Activated CD4-positive, alpha-beta T cell treated with anti-CD3 and anti-CD28 coated beads, Interleukin-10, Interleukin-2, amounts not matched to agents 100 ng/mL and 50 ng/mL, durations not matched to agents 16 hours and 8 hours (primary cell): ENCODE results near the gene FZR1.
"Not testable (repeated sequence)": the region's sequence is repeated elsewhere in the genome, so short reads cannot be mapped to it uniquely, and the experiment has no call there.

Experiments
- DNase-seq: peaks from one replicate; pipeline ENCODE4 v3.0.0-alpha.2; 2020

Gene FZR1

GRCh38 chr19:3576696-3577443 is 70.8 kb downstream of the FZR1 start:
- DNase-seq, result no peak

GRCh38 chr19:3577723-3578344 is 71.7 kb downstream of the FZR1 start:
- no peak for DNase-seq

GRCh38 chr19:3578390-3578789 is 72.3 kb downstream of the FZR1 start:
- no peak for DNase-seq

GRCh38 chr19:3580156-3580934 is 74.2 kb downstream of the FZR1 start:
- DNase-seq, result no peak

GRCh38 chr19:3581792-3582191 is 75.7 kb downstream of the FZR1 start:
- not testable (repeated sequence) for DNase-seq

GRCh38 chr19:3584036-3584802 is 78.1 kb downstream of the FZR1 start:
- not testable (repeated sequence) for DNase-seq

GRCh38 chr19:3585301-3586126 is 79.4 kb downstream of the FZR1 start, which contains the start of gene GIPC3:
GIPC3 (plus strand) TSS chr19:3585478; CDS start chr19:3585598, 120 bp downstream.
- no peak for DNase-seq

- peak; percentile 21 for DNase-seq
Observed at GRCh38 chr19:3586127-3586626, 80.1 kb downstream of the FZR1 start.

GRCh38 chr19:3586707-3587346 is 80.7 kb downstream of the FZR1 start:
- no peak for DNase-seq
